Measurements from ENCODE around the gene EFEMP2. TPM values are rescaled to one million over a fixed set of nuclear protein-coding genes. Genes with fewer than 3 reads are reported as not detected.
A peak's percentile ranks its signal among the peaks of the same experiment; 100 is the strongest.

EFEMP2 gene
- total and polyA plus RNA-seq, 10 of the 15 experiments (the other 5 are each of a cell fraction or from before 2014, with no cell fraction given): 0.24 to 13.2 (median 1.3) TPM; not detected in 1

- peak; percentile 87 for DNase-seq (ENCODE audit: low read depth, low spot score)
- no peaks in the 10 kb centered on the region for H3K27me3 ChIP-seq (replicated peaks in 1 of 2; ENCODE audit: control insufficient read depth in 2 of 2, insufficient read depth in 2 of 2, low read length in 1 of 2)
- no peaks in the 10 kb centered on the region for H3K36me3 ChIP-seq (ENCODE audit: control insufficient read depth in 2 of 2, insufficient read depth in 2 of 2, low read length in 1 of 2)
- H3K4me1 ChIP-seq (ENCODE audit: control insufficient read depth, insufficient read depth, low read length): peaks cover 11% of the 10 kb centered on the region
- CTCF ChIA-PET: interaction anchor here (0.5 to 3.2 kb wide), 8 partner anchors 14 to 172 kb away, joined by 3 to 66 read pairs (median 4); partner anchors contain the start of genes CCDC85B, FIBP and MUS81
- 4% methylated on average over 53 of the region's 54 CpGs for WGBS (ENCODE audit: insufficient coverage, insufficient replicate concordance, low lambda C conversion rate, missing lambda C conversion rate)
- intact Hi-C loops (cut with micrococcal nuclease; ENCODE audit: unreplicated experiment): no loop called here
- RAD21 ChIA-PET (ENCODE audit: unreplicated experiment): interaction anchor here (0.8 to 2.0 kb wide), 6 partner anchors 12 to 161 kb away, joined by 3 to 21 read pairs (median 7); partner anchors contain the start of genes CCDC85B, FIBP and KAT5
- H4K20me1 ChIP-seq (ENCODE audit: control insufficient read depth, insufficient read depth): no peaks in the 10 kb centered on the region
- SMC1A ChIA-PET (ENCODE audit: uncharacterized antibody, unreplicated experiment): interaction anchor here (1.0 to 2.1 kb wide), 5 partner anchors 10 to 87 kb away, joined by 3 to 13 read pairs (median 5); partner anchors contain the start of genes CCDC85B, CFL1 and MUS81
- in situ Hi-C loops (cut with MboI): loop anchor here (25.0 kb wide), 1 partner anchor 1636 kb away; the partner anchor contains the start of genes DNAJC4, FKBP2, NUDT22 and PPP1R14B
- POLR2A ChIA-PET: interaction anchor here (0.6 to 2.1 kb wide), 9 partner anchors 12 to 396 kb away, joined by 3 to 22 read pairs (median 4); partner anchors contain the start of genes CCDC85B, FIBP and MUS81
- BruUV-seq (replicated peaks): no TSS peak
- H3K4me2 ChIP-seq (ENCODE audit: control insufficient read depth, insufficient read depth): peak overlapping the region; percentile 96
- H3K27ac ChIP-seq (ENCODE audit: control insufficient read depth, insufficient read depth): peak overlapping the region; percentile 51
- peak; percentile 90 for FAIRE-seq
- H3K79me2 ChIP-seq (ENCODE audit: control insufficient read depth, insufficient read depth, low read length): no peaks in the 10 kb centered on the region
- H3K9me3 ChIP-seq (replicated peaks; ENCODE audit: control insufficient read depth, insufficient read depth, low read length): no peaks in the 10 kb centered on the region
- H2AFZ ChIP-seq (ENCODE audit: control insufficient read depth, low read depth, low read length): peak overlapping the region; percentile 73
- peak overlapping the region; percentile 82 for H3K9ac ChIP-seq (ENCODE audit: control insufficient read depth, insufficient read depth, low read length)
- peak overlapping the region; percentile 87 for H3K4me3 ChIP-seq
- peak; percentile 89 for ATAC-seq
- no peak for TF ChIP-seq TCF12 (IDR thresholded peaks at IDR 0.05; ENCODE audit: low read depth, low read length)
- peak; percentile 73 for TF ChIP-seq GATAD2B (conservative IDR thresholded peaks at IDR 0.05; ENCODE audit: low read depth)
- TF ChIP-seq POLR2A (IDR thresholded peaks at IDR 0.05; ENCODE audit: low read depth, low read length): peak; percentile 83
- TF ChIP-seq STAT1 (conservative IDR thresholded peaks at IDR 0.05): 0 out of 2 replicates have a peak, but pooled peaks have one; percentile 53
- TF ChIP-seq KLF5 (IDR thresholded peaks at IDR 0.05; ENCODE audit: partially characterized antibody): no peak
- peak; percentile 64 for TF ChIP-seq ZNF207 (IDR thresholded peaks at IDR 0.05; ENCODE audit: borderline replicate concordance)
- peak; percentile 53; the same call in 1 of the 2 replicates for TF ChIP-seq RB1 (IDR thresholded peaks at IDR 0.05; ENCODE audit: borderline replicate concordance)
- TF ChIP-seq MEF2B (IDR thresholded peaks at IDR 0.05; ENCODE audit: partially characterized antibody, poor library complexity, severe bottlenecking): peak; percentile 32
- peak; percentile 25 for TF ChIP-seq SMAD1 (IDR thresholded peaks at IDR 0.05; ENCODE audit: low read depth, partially characterized antibody)
- TF ChIP-seq RELA (IDR thresholded peaks at IDR 0.05; ENCODE audit: borderline replicate concordance, partially characterized antibody): peak; percentile 70
- peak; percentile 56; the same call in 1 of the 2 replicates for TF ChIP-seq CREM (IDR thresholded peaks at IDR 0.05; ENCODE audit: low read depth)
- TF ChIP-seq NR2F1 (conservative IDR thresholded peaks at IDR 0.05): peak; percentile 87
- peak; percentile 90 for TF ChIP-seq RAD51 (IDR thresholded peaks at IDR 0.05)
- TF ChIP-seq MLLT1 (IDR thresholded peaks at IDR 0.05): 0 out of 2 replicates have a peak, but pooled peaks have one; percentile 8
- TF ChIP-seq IKZF2 (IDR thresholded peaks at IDR 0.05): peak; percentile 68 to 73; a peak in 3 of 4 replicates
- TF ChIP-seq SP1 (IDR thresholded peaks at IDR 0.05; ENCODE audit: low read depth, low read length): peak; percentile 90
- TF ChIP-seq TBL1XR1 (IDR thresholded peaks at IDR 0.05; ENCODE audit: low read depth, low read length): no peak
- 0 out of 2 replicates have a peak, but pooled peaks have one; percentile 33 for TF ChIP-seq TARDBP (IDR thresholded peaks at IDR 0.05; ENCODE audit: borderline replicate concordance)
- TF ChIP-seq ZSCAN29 (IDR thresholded peaks at IDR 0.05): no peak
- peak in 1 of 2 experiments; percentile 73; a peak in 1 of 3 replicates for TF ChIP-seq EGR1 (IDR thresholded peaks at IDR 0.05; ENCODE audit: borderline replicate concordance in 1 of 2, low read depth in 2 of 2, low read length in 2 of 2)
- TF ChIP-seq USF1 (IDR thresholded peaks at IDR 0.05; ENCODE audit: borderline replicate concordance, extremely low read length, insufficient read depth, low read depth, low read length): peak; percentile 95
These were observed 937 bp upstream of the EFEMP2 start for GRCh38 chr11:65873318-65874156.

All from GM12878 (cell line).